GM03348 (cell line): ENCODE results near the gene PSMB7.

Experiments used
- DNase-seq: peaks from one replicate; pipeline ENCODE4 v3.0.0; 2012; ENCODE audit warnings: low spot score

PSMB7 gene

GRCh38 chr9:124345751-124346281 is 69.4 kb downstream of the PSMB7 start:
- no peak for DNase-seq

- DNase-seq: no peak
Measured at GRCh38 chr9:124345063-124345462, 70.2 kb downstream of the PSMB7 start.

GRCh38 chr9:124344291-124345050 is 70.8 kb downstream of the PSMB7 start:
- DNase-seq: no peak

GRCh38 chr9:124343533-124344290 is 71.5 kb downstream of the PSMB7 start:
- DNase-seq: no peak

- peak; percentile 93 for DNase-seq
Measured at GRCh38 chr9:124342776-124343485, 72.3 kb downstream of the PSMB7 start.

GRCh38 chr9:124342402-124342775 is 72.9 kb downstream of the PSMB7 start:
- DNase-seq: no peak

- no peak for DNase-seq
Measured at GRCh38 chr9:124341455-124342170, 73.6 kb downstream of the PSMB7 start.

GRCh38 chr9:124340219-124341069 is 74.8 kb downstream of the PSMB7 start:
- DNase-seq: no peak

GRCh38 chr9:124339603-124340146 is 75.6 kb downstream of the PSMB7 start:
- no peak for DNase-seq

- DNase-seq: no peak
Measured at GRCh38 chr9:124337562-124337961, 77.7 kb downstream of the PSMB7 start.

GRCh38 chr9:124335320-124335707 is 79.9 kb downstream of the PSMB7 start:
- no peak for DNase-seq

GRCh38 chr9:124334568-124335319 is 80.5 kb downstream of the PSMB7 start:
- DNase-seq: no peak

- DNase-seq: no peak
Measured at GRCh38 chr9:124333203-124333579, 82.1 kb downstream of the PSMB7 start.

GRCh38 chr9:124332361-124333202 is 82.7 kb downstream of the PSMB7 start:
- no peak for DNase-seq

- DNase-seq: no peak
Measured at GRCh38 chr9:124331580-124331979, 83.7 kb downstream of the PSMB7 start.

GRCh38 chr9:124330011-124330697 is 85.1 kb downstream of the PSMB7 start:
- no peak for DNase-seq

GRCh38 chr9:124329206-124329792 is 85.9 kb downstream of the PSMB7 start:
- no peak for DNase-seq

GRCh38 chr9:124328285-124328684 is 87.0 kb downstream of the PSMB7 start:
- no peak for DNase-seq
